ENCODE data around the gene MFF.
A peak's percentile ranks its signal among the peaks of the same experiment; 100 is the strongest.

MFF gene, protein sequence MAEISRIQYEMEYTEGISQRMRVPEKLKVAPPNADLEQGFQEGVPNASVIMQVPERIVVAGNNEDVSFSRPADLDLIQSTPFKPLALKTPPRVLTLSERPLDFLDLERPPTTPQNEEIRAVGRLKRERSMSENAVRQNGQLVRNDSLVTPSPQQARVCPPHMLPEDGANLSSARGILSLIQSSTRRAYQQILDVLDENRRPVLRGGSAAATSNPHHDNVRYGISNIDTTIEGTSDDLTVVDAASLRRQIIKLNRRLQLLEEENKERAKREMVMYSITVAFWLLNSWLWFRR

GRCh38 chr2:227324995-227325838, at the start of gene MFF:
TSS of gene MFF (plus strand) at chr2:227325251. CDS start at chr2:227330666, 5,415 bp downstream.
- peak; percentile 96 for DNase-seq

- DNase-seq: no peak
Observed at GRCh38 chr2:227280895-227281294, 44.2 kb upstream of the MFF start.

GRCh38 chr2:227285741-227286236, 39.3 kb upstream of the MFF start:
- no peak for DNase-seq

GRCh38 chr2:227287771-227288170, 37.3 kb upstream of the MFF start:
- DNase-seq: no peak

DNA sequence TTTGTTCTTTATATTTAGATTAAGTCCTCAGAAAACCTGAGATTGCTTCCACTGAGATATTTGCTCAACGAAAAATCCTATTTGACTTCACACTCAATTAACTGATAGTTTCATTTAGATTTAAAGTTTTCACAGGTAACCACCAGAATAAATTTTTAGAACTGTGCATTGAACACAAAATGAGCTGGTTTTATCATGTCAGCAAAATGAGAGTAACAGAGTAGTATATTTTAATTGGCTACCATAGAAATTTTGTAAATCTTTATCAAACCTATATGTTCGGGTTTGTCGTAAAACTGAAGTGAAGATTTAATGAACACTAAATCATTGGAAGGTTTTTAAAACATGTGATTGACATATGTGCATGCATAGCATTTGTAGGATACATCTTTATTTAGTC, 32.7 kb upstream of the MFF start:
- DNase-seq: no peak

- no peak for DNase-seq
Observed at GRCh38 chr2:227293531-227293930, 31.5 kb upstream of the MFF start.

DNA sequence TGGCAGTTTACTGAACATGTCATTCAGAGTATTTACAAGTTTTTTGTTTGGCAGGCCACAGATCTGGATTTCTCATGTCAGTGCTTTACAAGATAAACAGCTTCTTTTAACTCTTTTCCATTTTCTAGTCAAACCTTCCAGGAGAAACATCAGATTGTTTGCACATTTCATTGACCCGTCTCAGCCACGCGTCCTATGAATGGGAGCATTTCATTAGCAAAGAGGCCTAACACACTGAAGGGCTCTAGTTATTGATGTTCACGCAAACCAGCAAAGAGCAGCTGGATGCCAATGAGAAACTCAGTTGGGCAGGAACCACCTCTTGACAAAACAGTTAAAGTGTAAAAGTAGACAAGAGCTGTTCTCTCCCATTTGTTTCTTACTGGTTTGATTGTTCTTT, 29.2 kb upstream of the MFF start:
- no peak for DNase-seq

DNA sequence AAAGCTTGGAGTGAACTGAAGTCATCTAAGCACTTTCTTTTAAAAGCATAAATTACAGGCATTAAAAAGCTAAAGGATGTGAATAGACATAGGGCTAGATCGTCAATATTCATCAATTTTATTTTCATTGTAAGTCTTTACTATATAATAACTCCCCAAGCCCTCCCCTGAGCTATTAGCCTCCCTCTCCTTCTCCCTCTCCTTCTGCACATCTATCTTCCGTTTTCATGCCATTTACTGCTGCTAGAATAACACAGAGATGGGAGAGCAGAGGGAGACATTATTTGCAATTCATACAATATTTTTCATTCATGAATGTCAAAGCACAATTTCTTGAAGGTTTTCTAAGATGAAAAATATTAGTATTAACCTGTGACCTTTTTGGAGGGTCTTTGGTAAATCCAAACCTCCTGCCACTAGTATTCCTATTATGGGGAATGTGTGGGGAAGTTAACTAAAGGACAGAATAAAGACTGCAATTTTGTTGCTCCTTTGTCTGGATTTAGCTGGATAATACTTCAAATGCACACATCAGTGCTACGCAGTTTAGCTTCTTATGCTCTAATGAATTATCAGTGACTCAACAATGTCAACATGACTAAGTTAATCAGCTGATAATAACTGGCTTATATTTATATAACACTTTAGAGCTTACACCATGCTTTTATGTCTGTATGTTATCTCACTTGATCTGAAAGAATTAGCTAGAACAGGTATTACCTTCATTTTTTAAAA, 28.2 kb upstream of the MFF start:
- DNase-seq: no peak

GRCh38 chr2:227301523-227301922, 23.5 kb upstream of the MFF start:
- no peak for DNase-seq

DNA sequence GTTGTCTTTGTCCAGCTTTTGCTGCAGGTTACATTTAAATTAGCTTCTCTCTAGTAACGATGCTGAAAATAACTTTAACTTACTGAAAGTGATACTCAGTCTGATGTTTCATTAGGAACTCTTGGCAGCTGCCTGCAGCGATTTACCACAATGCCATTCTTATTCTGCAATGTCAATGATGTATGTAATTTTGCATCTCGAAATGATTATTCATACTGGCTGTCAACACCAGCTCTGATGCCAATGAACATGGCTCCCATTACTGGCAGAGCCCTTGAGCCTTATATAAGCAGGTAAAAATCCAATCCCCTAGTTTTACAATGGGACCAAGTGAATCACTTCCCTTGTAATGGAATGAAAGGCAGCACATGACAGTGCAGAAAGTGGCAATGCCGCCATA, 16.3 kb upstream of the MFF start:
- no peak for DNase-seq

DNA sequence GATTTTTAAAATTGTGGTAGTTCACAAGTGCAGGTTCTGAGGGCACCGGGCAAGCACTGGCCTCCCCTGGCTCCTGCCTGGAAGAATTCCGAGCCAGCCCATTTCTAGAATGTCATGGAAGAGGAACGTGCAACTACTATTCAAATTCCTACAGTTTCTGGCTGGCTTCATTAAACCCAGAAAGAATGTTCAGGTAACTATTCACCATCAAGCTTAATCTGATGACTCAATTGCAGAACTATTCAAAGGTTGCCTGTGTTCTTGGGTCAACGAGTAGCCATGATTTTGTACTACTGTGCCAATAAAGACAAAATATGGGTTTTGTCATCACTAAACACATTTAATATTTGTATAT, 14.3 kb upstream of the MFF start:
- DNase-seq: no peak

DNA sequence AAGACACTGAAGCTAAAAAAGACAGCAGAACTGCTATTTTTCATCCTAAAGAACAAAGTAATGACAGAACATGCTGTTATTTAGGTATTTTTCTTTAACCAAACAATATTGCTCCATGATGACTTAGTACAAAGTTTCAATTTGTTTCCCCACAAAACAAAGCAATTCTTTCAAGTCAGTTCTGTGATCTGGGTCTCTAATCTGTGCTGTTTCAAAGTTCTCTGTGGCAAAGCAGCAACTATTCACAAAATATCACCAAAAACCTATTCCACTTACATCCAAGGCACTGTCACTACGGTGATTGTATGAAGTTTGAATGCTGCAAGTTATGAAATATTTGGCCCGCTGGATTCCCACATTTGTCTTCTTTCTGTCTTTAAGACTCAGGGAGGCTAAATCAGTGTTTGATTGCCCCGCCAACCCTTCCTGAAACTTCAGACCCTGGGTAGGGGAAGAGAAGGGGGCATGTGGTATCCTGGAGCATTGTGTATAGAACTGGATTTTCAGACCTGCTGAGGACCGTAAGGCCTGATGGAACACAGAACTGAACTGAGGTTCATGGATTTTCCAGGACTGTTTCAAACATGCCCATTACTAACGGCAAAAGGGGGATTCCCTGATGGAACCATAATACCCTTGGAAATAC, 13.1 kb upstream of the MFF start:
- DNase-seq: no peak

GRCh38 chr2:227312579-227312978, 12.5 kb upstream of the MFF start:
- DNase-seq: no peak

DNA sequence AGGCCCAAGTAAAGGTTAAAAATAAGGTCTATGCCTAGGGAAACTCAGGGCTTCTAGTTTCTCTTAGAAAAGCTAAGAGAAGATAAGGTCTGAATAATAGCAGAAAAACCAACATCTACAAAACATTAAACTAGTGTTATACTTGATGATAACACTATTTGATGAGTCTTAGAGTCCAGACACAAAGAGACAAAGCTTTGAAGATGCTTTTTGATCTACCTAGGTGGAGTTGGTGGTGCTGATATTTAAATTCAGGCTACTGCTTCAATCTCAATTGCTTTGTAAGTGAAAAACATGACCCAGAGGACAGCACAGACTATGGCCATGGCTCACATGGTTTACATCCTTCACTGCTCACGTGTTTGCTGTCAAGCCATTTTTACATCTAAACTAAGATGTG, 11.7 kb upstream of the MFF start:
- DNase-seq: no peak

GRCh38 chr2:227317834-227318233, 7.2 kb upstream of the MFF start:
- DNase-seq: no peak

GRCh38 chr2:227320305-227321094, 4.6 kb upstream of the MFF start:
- no peak for DNase-seq

DNA sequence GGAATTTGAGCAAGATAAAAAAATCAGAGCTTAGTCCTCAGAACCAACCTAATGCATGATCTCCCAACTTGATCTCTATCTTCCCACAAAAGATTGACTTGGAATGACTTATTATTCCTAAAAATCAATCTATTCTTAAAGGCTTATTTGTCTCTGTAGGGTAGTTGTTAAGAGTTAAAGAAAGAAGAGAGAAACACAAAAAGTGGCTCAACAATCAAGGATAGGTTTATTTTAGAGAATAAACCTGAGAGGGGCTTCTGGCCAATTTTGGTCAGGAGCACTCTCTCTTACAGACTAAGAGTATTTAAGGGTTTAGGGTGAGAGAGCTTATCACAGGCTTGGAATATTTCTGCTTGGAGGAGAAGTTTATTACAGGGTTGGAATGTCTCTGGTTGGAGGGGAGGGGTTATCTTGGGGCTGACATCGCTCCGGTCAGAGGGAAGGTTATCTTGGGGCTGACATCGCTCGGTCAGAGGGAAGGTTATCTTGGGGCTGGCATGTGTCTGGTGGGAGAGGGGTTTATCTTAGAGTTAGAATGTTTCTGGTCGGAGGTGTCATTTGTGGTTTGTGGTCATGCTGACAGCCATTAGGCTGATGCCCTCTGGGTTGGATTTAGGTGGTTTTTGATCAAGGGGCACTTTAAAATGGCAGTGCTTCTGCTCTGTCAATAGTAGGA, 2.4 kb upstream of the MFF start:
- no peak for DNase-seq

DNA sequence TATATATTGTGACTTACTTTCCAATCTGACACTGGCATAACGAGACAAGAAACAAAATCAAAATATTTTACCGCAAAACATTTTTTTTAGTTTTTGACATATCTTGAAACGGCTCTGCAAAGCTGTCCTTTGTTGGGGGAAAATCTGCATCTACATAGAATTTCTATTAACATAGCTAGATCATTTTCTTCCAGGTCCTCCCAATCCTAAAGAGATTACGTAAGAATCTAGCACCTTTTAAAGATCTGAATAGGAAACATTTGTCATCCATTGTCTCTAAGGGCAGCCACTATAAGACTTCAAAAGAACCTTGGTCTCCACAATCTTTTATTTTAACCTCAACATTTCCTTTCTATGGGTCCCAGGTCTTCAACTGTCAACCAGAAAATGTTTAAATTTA, 1.2 kb upstream of the MFF start:
- DNase-seq: no peak

- no peak for DNase-seq
Observed at GRCh38 chr2:227324642-227324994, 433 bp upstream of the MFF start.

DNA sequence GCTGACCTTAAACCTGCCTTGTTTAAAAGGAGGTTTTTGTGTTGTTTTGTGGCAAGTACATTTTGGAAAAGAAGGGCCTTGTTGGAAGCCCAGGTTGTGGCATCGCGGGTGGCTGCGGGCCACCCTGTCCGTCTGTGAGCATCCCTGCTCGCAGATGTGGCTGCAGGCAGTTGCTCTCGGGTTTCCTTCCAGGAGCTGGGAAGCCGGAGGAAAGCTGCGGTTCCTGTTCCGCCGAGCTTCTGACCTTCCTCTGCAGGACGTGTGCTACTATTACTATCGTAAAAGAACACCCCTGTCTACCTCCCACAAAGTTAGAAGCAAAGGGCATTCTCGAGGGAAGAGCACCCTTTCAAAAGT, 766 bp downstream of the MFF start:
- DNase-seq: no peak

DNA sequence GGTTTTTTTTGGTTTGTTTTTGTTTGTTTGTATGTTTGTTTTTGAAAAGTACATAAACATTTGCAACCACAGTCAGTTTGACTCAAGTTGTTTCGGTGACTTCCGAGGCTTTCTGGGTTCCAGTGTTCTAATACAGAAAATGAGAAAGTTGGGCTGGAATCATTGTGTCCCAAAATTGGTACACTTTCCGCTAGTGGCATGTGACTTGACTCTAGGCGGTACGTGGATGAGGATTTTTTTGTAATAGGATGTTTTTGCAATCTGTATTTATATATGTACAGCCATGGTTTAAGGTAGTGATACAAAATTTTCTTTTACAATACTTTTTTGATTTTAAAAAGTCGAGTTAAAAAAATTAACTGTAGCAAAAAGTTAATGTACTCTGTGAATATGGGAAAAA, 1.7 kb downstream of the MFF start:
- DNase-seq: no peak

GRCh38 chr2:227335713-227336112, 10.7 kb downstream of the MFF start:
- DNase-seq: no peak
